ENCODE data around the gene DUOX2. TPM values are rescaled to one million over a fixed set of nuclear protein-coding genes. Genes with fewer than 3 reads are reported as not detected.
"Not testable (repeated sequence)": the region's sequence is repeated elsewhere in the genome, so short reads cannot be mapped to it uniquely, and the experiment has no call there.

The DUOX2 gene
- total RNA-seq, 4 donors from 2014 or later: 5.0 to 50.7 (median 22.6) TPM

GRCh38 chr15:45106002-45106790, 7.8 kb downstream of the DUOX2 start:
- peaks cover 0 to 43% (median 0%) of the 10 kb centered on the region in 4 donors for H3K27me3 ChIP-seq
- TF ChIP-seq CTCF (IDR thresholded peaks at IDR 0.05): no peak
- TF ChIP-seq POLR2A (IDR thresholded peaks at IDR 0.05): no peak
- no peak overlapping the region for H3K27ac ChIP-seq
- DNase-seq: no peak
- H3K4me1 ChIP-seq: peaks cover 0 to 11% (median 0%) of the 10 kb centered on the region in 3 donors
- peaks cover 0 to 3% (median 0%) of the 10 kb centered on the region in 3 donors for H3K36me3 ChIP-seq
- H3K9me3 ChIP-seq: no peaks in the 10 kb centered on the region
- H3K4me3 ChIP-seq: no peak overlapping the region
- WGBS, 2 donors: 85 to 90% methylated on average over 10 to 12 of the region's 15 CpGs
- intact Hi-C loops (cut with DNase I): no loop called here

DNA sequence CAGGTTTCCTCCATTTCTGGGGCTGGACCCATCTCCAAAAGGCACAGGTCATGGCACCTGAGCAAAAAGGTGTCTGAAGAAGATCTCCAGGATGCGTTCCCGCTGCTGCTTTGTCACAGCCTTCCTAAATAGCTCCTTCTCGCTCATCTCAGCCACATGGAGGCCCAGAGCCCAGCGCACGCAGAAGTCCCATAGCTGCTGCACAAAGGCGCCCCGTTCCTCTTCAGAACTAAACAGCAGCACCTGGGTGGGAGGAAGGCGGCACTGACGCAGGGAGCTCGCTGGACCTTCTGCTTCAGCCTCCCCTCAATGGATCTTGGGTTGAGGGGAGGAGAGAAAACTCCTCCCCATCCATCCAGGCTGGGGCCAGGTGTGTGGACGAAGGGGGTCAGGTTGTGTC, 8.4 kb downstream of the DUOX2 start:
- Histone ChIP-seq H3K27me3 (peaks cover 0 to 38% (median 0%) of the 10 kb centered on the region in 4 donors), H3K4me1 (peaks cover 0 to 11% (median 0%) of the 10 kb centered on the region in 3 donors), H3K4me3 (no peak overlapping the region), H3K36me3 (peaks cover 0 to 3% (median 0%) of the 10 kb centered on the region in 3 donors), H3K9me3 (no peaks in the 10 kb centered on the region), H3K27ac (no peak overlapping the region)
- no peak for TF ChIP-seq CTCF (IDR thresholded peaks at IDR 0.05)
- no peak for TF ChIP-seq POLR2A (IDR thresholded peaks at IDR 0.05)
- DNase-seq: no peak
- intact Hi-C loops (cut with DNase I): no loop called here
- WGBS, 2 donors: 64 to 85% methylated on average over 4 to 5 of the region's 11 CpGs

- H3K4me3 ChIP-seq; H3K27ac ChIP-seq; H3K36me3 ChIP-seq; intact Hi-C loops (cut with DNase I); DNase-seq; H3K9me3 ChIP-seq: not testable (repeated sequence)
- Histone ChIP-seq H3K4me1 (peaks cover 0 to 11% (median 0%) of the 10 kb centered on the region in 3 donors), H3K27me3 (peaks cover 0 to 24% (median 0%) of the 10 kb centered on the region in 4 donors)
- 67 to 100% methylated on average over 1 of the region's 9 CpGs for WGBS, 2 donors
Measured at GRCh38 chr15:45104170-45104569, 9.8 kb downstream of the DUOX2 start.

- H3K4me1 ChIP-seq: peaks cover 0 to 11% (median 0%) of the 10 kb centered on the region in 3 donors
- H3K9me3 ChIP-seq: no peaks in the 10 kb centered on the region
- no peak for DNase-seq
- H3K36me3 ChIP-seq: peaks cover 0 to 3% (median 0%) of the 10 kb centered on the region in 3 donors
- TF ChIP-seq CTCF (IDR thresholded peaks at IDR 0.05) (no peak), POLR2A (IDR thresholded peaks at IDR 0.05) (no peak)
- no peak overlapping the region for H3K27ac ChIP-seq
- H3K27me3 ChIP-seq: peaks cover 0 to 11% (median 0%) of the 10 kb centered on the region in 4 donors
- WGBS, 2 donors: 85 to 100% methylated on average over 1 to 4 of the region's 6 CpGs
- intact Hi-C loops (cut with DNase I): no loop called here
- H3K4me3 ChIP-seq: no peak overlapping the region
Measured at GRCh38 chr15:45102226-45102625, 11.7 kb downstream of the DUOX2 start.

DNA sequence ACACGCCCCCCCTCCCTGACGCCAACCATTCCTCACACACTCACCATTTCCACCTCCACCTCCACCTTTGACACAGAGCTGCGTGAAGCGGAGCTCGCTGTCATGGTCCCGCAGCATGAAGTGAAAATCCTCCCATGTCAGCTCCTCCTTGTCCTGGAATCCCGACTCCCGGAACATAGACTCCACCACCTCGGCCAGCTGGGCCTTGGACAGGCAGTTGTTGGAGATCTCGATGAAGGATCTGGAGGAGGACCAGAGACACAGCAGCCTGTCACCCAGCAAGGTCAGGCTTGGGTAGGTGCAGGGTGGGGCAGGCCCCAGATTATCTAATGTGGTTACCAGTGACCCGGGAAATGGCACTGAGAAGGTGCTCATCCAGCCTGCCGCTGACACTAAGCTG, 12.2 kb downstream of the DUOX2 start:
- H3K27ac ChIP-seq: no peak overlapping the region
- peaks cover 0 to 11% (median 0%) of the 10 kb centered on the region in 4 donors for H3K27me3 ChIP-seq
- H3K36me3 ChIP-seq: peaks cover 0 to 3% (median 0%) of the 10 kb centered on the region in 3 donors
- TF ChIP-seq CTCF (IDR thresholded peaks at IDR 0.05) (no peak), POLR2A (IDR thresholded peaks at IDR 0.05) (no peak)
- 81 to 92% methylated on average over 6 to 8 of the region's 12 CpGs for WGBS, 2 donors
- H3K4me1 ChIP-seq: peaks cover 0 to 11% (median 0%) of the 10 kb centered on the region in 3 donors
- no peak overlapping the region for H3K4me3 ChIP-seq
- no peaks in the 10 kb centered on the region for H3K9me3 ChIP-seq
- no peak for DNase-seq
- intact Hi-C loops (cut with DNase I): no loop called here

All from esophagus squamous epithelium (tissue), 5 donors.